PC-3 (cell line): ENCODE results near the gene CLEC16A. TPM values are rescaled to one million over a fixed set of nuclear protein-coding genes. Genes with fewer than 3 reads are reported as not detected.

ENCODE experiments used
- ATAC-seq: fragments of 200-7000 bp; cut with Tn5 transposase; 2 replicates; pipeline ENCODE4 v1.9.1; 2020; ENCODE audit warnings: mild to moderate bottlenecking, moderate library complexity
- BruUV-seq: library from RNA; stranded (reverse); fragments of 400-500 nt; replicated peaks from 2 replicates; lab custom pipeline; 2021; lab: Mats Ljungman, UMichigan
- CTCF ChIA-PET: fragments of 300-600 bp; sonication (Branson Sonifier 250); formaldehyde crosslinking; loops from one replicate; lab custom pipeline; 2022; ENCODE audit warnings: antibody characterized with exemption; lab: Charles Lee
- POLR2A ChIA-PET: fragments of 300-600 bp; sonication (Branson Sonifier 250); formaldehyde crosslinking; loops from one replicate; lab custom pipeline; 2022; ENCODE audit warnings: antibody characterized with exemption; ENCODE audit not compliant: unreplicated experiment; lab: Charles Lee
- DNase-seq: peaks from one replicate; pipeline ENCODE4 v3.0.0-alpha.2; 2015
- H2AFZ ChIP-seq: fragments of 300-600 bp; sonication (generic); 2 replicates; pipeline ENCODE4 v1.6.0; 2016; ENCODE audit warnings: antibody characterized with exemption, low read length
- H3F3A ChIP-seq: fragments of 300-600 bp; sonication (generic); one replicate; pipeline ENCODE4 v1.6.0; 2017; ENCODE audit warnings: antibody characterized with exemption, low read length, control low read depth, mild to moderate bottlenecking; ENCODE audit not compliant: unreplicated experiment
- H3K27ac ChIP-seq: fragments of 300-600 bp; sonication (generic); 2 replicates; pipeline ENCODE4 v1.5.1; 2016; ENCODE audit warnings: mild to moderate bottlenecking, low read length
- H3K27me3 ChIP-seq: fragments of 300-600 bp; sonication (generic); 2 replicates; pipeline ENCODE4 v1.6.1; 2016; ENCODE audit warnings: low read length, mixed read lengths
- H3K36me3 ChIP-seq: fragments of 300-600 bp; sonication (generic); 2 replicates; pipeline ENCODE4 v1.6.1; 2016; ENCODE audit warnings: low read depth, mixed run types, low read length, mixed read lengths
- H3K4me1 ChIP-seq: fragments of 300-600 bp; sonication (generic); 2 replicates; pipeline ENCODE4 v1.5.1; 2016; ENCODE audit warnings: low read length; ENCODE audit not compliant: insufficient read depth
- H3K4me2 ChIP-seq: fragments of 300-600 bp; sonication (generic); 2 replicates; pipeline ENCODE4 v1.6.0; 2016; ENCODE audit warnings: low read length
- H3K4me3 ChIP-seq: fragments of 300-600 bp; sonication (generic); 2 replicates; pipeline ENCODE4 v1.5.1; 2016; ENCODE audit warnings: mild to moderate bottlenecking, low read length, mixed read lengths
- H3K79me2 ChIP-seq: fragments of 300-600 bp; sonication (generic); 2 replicates; pipeline ENCODE4 v1.6.1; 2017; ENCODE audit warnings: low read length, mixed read lengths
- H3K9ac ChIP-seq: fragments of 300-600 bp; sonication (generic); 2 replicates; pipeline ENCODE4 v1.6.0; 2016; ENCODE audit warnings: mild to moderate bottlenecking, low read length
- H3K9me2 ChIP-seq: fragments of 300-600 bp; sonication (generic); replicated peaks from 2 replicates; pipeline ENCODE4 v1.6.1; 2016; ENCODE audit warnings: mixed run types, low read length, mixed read lengths
- H3K9me3 ChIP-seq: fragments of 300-600 bp; sonication (generic); 2 replicates; pipeline ENCODE4 v1.6.1; 2016; ENCODE audit warnings: low read length, mixed read lengths
- H4K20me1 ChIP-seq: fragments of 300-600 bp; sonication (generic); 2 replicates; pipeline ENCODE4 v1.6.1; 2016; ENCODE audit warnings: low read length, mixed read lengths
- CTCF ChIP-seq: fragments of 300-600 bp; sonication (generic); conservative IDR thresholded peaks from 2 replicates; pipeline ENCODE4 v1.5.1; 2017; ENCODE audit warnings: antibody characterized with exemption, low read depth, mild to moderate bottlenecking, low read length
- EZH2 ChIP-seq: fragments of 300-600 bp; sonication (generic); IDR thresholded peaks from one replicate; pipeline ENCODE4 v1.6.1; 2017; ENCODE audit warnings: antibody characterized with exemption, mild to moderate bottlenecking, low read length; ENCODE audit not compliant: unreplicated experiment
- EZH2phosphoT487 ChIP-seq: fragments of 300-600 bp; sonication (generic); IDR thresholded peaks from 2 replicates; pipeline ENCODE4 v1.6.1; 2018; ENCODE audit warnings: mild to moderate bottlenecking, antibody characterized with exemption, low read length, borderline replicate concordance
- intact Hi-C: fragments of 100-400 bp; cut with micrococcal nuclease; formaldehyde crosslinking; loops from 2 replicates; pipeline ENCODE4 v1.9.0; 2023
- total RNA-seq: library from RNA; depleted of rRNA; stranded (reverse); fragments of >200 nt; gene quantifications from 2 replicates; pipeline ENCODE4 v1.2.3, GENCODE V29; 2014

Gene CLEC16A
- total RNA-seq, 1 experiment from 2014 or later, result 9.5 TPM

- no peak overlapping the region for H3K4me2 ChIP-seq
- POLR2A ChIA-PET, result no interaction called here
Observed at GRCh38 chr16:10936272-10936984, 7.9 kb upstream of the CLEC16A start.

GRCh38 chr16:10937068-10937859 lies 7.1 kb upstream of the CLEC16A start:
- no peaks in the 10 kb centered on the region for H3K9me2 ChIP-seq
- TF ChIP-seq CTCF (no peak), EZH2 (no peak), EZH2phosphoT487 (no peak)
- H3K4me3 ChIP-seq, result no peak overlapping the region
- ChIA-PET CTCF (interaction anchor here (0.6 kb wide), 1 partner anchor 193 kb away, joined by 3 read pairs; no protein-coding TSS in a partner anchor), POLR2A (no interaction called here)
- H4K20me1 ChIP-seq, result peaks cover 17% of the 10 kb centered on the region; the same call in 1 of the 2 replicates
- H3F3A ChIP-seq, result no peaks in the 10 kb centered on the region
- no peaks in the 10 kb centered on the region for H3K36me3 ChIP-seq
- H2AFZ ChIP-seq, result no peak overlapping the region
- intact Hi-C loops, result no loop called here
- no peaks in the 10 kb centered on the region for H3K9me3 ChIP-seq
- peaks cover 66% of the 10 kb centered on the region for H3K79me2 ChIP-seq
- H3K9ac ChIP-seq, result no peak overlapping the region
- H3K27ac ChIP-seq, result no peak overlapping the region
- peaks cover 14% of the 10 kb centered on the region for H3K4me1 ChIP-seq
- no TSS peak for BruUV-seq
- no peak for DNase-seq
- H3K4me2 ChIP-seq, result no peak overlapping the region
- H3K27me3 ChIP-seq, result no peaks in the 10 kb centered on the region
- no peak for ATAC-seq

More at GRCh38 chr16:10936272-10936984, 7.9 kb upstream of the CLEC16A start:
- Histone ChIP-seq H3K27ac (no peak overlapping the region), H3K9ac (no peak overlapping the region), H3K4me1 (peaks cover 14% of the 10 kb centered on the region), H3K79me2 (peaks cover 62% of the 10 kb centered on the region), H3K36me3 (no peaks in the 10 kb centered on the region), H3F3A (no peaks in the 10 kb centered on the region), H3K9me3 (no peaks in the 10 kb centered on the region), H3K9me2 (no peaks in the 10 kb centered on the region), H2AFZ (no peak overlapping the region), H3K27me3 (no peaks in the 10 kb centered on the region), H3K4me3 (no peak overlapping the region), H4K20me1 (peaks cover 17% of the 10 kb centered on the region; the same call in 1 of the 2 replicates)
- DNase-seq, result no peak
- TF ChIP-seq CTCF (no peak), EZH2phosphoT487 (no peak), EZH2 (no peak)
- BruUV-seq, result no TSS peak
- CTCF ChIA-PET, result interaction anchor here (0.6 kb wide), 1 partner anchor 192 kb away, joined by 3 read pairs; no protein-coding TSS in a partner anchor
- ATAC-seq, result no peak
- intact Hi-C loops, result no loop called here
